Ureter (tissue), 1 donor: ENCODE data around the gene C11orf98. TPM values are rescaled to one million over a fixed set of nuclear protein-coding genes. Genes with fewer than 3 reads are reported as not detected.
"Not testable (repeated sequence)": the region's sequence is repeated elsewhere in the genome, so short reads cannot be mapped to it uniquely, and the experiment has no call there.

Experiments
- DNase-seq: peaks from one replicate; pipeline ENCODE4 v3.0.0-alpha.2; 2020; ENCODE audit warnings: low spot score
- total RNA-seq: library from RNA; stranded (reverse); gene quantifications from one replicate; pipeline ENCODE4 v1.2.4, GENCODE V29; 2023
- donor health status: DM: yes; HTN: yes; CAD: no.

C11orf98 gene
- total RNA-seq, 1 donor from 2014 or later, result 52.6 TPM

GRCh38 chr11:62682518-62682917 lies 17.5 kb upstream of the C11orf98 start:
- DNase-seq, result no peak

GRCh38 chr11:62680825-62681240 lies 15.8 kb upstream of the C11orf98 start:
- no peak for DNase-seq

- peak; percentile 91 for DNase-seq
Measured at GRCh38 chr11:62678770-62679696, 14.0 kb upstream of the C11orf98 start, which contains the start of gene UBXN1. UBXN1 (minus strand) TSS chr11:62679073; CDS start chr11:62678923, 150 bp downstream.

GRCh38 chr11:62678433-62678769 lies 13.4 kb upstream of the C11orf98 start:
- no peak for DNase-seq

DNA sequence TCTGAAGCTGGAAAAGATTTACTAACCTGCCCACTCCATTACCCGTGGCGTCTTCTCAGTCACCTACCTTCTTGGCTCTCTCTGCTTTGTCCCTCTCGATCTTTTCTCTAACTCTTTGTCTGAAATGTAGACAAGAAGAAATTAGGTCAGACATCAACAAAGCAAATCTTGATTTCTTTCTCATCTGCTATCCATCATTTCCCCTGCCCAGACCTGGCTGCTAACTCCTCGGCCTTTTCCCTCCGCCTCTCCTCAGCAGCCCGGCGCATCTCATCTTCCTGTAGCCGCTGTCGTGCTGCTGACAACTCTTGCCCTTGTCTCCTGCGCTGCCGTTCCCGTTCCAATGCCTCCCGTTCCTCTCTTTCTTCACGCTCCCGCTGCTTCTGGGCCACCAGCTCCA lies 12.7 kb upstream of the C11orf98 start:
- no peak for DNase-seq

DNA sequence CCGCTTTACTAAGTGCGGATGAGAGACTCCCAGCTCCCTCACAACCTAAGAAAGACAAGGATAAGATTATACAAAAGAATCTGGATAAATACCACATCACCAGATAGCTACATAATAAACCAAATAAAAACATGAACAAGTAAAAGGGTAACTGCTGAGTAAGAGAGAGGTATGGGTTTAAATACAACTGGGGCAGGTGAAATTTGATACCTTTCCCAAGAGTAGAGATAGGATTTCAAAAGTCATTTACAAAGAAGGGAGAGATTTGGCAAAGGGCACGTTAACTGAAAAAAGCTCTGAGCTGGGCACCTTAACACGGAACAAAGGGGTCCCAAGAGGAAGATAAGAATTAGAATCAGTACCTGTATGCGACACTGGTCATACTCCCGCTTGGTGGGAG lies 12.1 kb upstream of the C11orf98 start:
- no peak for DNase-seq

GRCh38 chr11:62676698-62677097 lies 11.7 kb upstream of the C11orf98 start:
- no peak for DNase-seq

DNA sequence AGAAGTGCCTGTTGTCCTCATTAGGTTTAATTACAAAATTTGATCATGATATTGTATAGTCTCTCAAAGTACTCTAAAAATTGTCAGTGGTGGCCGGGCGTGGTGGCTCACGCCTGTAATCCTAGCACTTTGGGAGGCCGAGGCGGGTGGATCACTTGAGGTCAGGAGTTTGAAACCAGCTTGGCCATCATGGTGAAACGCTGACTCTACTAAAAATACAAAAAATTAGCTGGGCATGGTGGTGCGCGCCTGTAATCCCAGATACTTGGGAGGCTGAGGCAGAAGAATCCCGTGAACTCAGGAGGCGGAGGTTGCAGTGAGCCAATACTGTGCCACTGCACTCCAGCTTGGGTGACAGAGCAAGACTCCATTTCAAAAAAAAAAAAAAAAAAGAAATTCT lies 10.4 kb upstream of the C11orf98 start:
- DNase-seq, result not testable (repeated sequence)

GRCh38 chr11:62673196-62673525 lies 8.2 kb upstream of the C11orf98 start:
- DNase-seq, result no peak

DNA sequence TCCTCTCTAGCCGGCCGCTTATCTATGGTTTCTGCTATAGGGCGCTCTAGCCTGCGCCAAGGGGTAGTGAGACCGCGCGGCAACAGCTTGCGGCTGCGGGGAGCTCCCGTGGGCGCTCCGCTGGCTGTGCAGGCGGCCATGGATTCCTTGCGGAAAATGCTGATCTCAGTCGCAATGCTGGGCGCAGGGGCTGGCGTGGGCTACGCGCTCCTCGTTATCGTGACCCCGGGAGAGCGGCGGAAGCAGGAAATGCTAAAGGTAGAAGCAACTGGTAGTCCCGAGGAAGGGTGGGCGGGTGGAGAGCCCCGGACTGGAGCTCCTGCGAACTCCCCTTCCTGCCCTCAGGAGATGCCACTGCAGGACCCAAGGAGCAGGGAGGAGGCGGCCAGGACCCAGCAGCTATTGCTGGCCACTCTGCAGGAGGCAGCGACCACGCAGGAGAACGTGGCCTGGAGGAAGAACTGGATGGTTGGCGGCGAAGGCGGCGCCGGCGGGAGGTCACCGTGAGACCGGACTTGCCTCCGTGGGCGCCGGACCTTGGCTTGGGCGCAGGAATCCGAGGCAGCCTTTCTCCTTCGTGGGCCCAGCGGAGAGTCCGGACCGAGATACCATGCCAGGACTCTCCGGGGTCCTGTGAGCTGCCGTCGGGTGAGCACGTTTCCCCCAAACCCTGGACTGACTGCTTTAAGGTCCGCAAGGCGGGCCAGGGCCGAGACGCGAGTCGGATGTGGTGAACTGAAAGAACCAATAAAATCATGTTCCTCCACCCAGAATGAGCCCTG lies 6.8 kb upstream of the C11orf98 start, which contains the start of the genes LBHD1 and UQCC3:
Gene LBHD1, minus strand, starts transcription at position 660 of the 782 bp plus-strand sequence. CDS start 2,236 bp downstream, outside the sequence.
Gene UQCC3, plus strand, starts transcription at position 66 of the 782 bp plus-strand sequence. Its CDS starts 73 bp downstream, at position 139.
- DNase-seq, result peak; percentile 86

DNA sequence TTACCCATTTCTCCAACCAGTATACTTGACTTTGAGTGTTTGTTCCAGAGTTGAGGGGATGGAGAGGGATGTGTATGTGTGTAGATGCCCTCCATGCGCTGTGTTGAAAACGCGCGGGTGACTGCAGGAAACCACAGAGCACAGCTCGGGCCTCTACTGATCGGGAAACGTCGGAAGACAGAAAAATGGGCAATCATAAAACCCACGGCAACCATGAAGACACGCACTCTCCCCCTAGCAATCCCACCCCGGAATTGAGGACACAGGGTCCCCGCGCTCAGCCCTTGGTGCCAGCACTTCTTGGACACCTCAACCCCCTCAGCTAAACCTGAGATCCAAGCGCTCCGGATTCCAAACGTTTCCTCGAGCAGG lies 6.2 kb upstream of the C11orf98 start:
- no peak for DNase-seq

DNA sequence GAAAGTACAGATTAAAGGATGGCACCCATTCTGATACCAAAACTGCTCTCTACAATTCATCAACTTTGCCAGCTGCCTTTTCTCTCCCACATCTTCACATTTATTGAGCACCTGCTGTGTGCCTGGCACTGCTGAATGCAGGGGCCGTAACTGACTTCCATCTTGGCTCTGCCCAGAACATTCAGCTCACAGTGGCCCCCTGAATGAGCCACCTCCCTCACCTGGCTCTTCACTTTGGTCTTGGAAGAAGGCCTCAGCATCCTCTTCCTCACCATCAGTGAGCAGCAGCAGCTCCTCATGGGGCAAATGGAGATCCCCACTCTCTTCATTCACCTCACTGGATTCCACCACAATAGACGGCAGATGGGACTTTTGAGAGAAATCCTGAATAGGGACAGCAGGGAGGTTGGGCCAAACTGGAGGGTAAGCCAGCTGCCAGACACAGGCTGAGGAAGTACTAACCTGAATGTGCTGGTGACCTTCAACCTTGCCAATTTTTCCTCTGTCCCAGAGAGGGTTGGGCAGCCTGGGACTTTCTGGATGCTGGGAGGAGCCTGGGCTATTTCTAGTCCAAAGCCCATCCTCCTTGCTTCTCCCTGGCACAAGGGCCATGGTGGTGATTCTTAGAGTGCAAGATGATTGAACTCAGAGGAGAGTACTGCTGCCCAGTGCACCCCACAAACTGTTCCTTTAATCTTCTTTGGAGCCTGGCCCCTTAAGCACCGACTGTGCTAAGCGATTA lies 4.6 kb upstream of the C11orf98 start:
- no peak for DNase-seq

- no peak for DNase-seq
Measured at GRCh38 chr11:62667460-62667859, 2.5 kb upstream of the C11orf98 start.

DNA sequence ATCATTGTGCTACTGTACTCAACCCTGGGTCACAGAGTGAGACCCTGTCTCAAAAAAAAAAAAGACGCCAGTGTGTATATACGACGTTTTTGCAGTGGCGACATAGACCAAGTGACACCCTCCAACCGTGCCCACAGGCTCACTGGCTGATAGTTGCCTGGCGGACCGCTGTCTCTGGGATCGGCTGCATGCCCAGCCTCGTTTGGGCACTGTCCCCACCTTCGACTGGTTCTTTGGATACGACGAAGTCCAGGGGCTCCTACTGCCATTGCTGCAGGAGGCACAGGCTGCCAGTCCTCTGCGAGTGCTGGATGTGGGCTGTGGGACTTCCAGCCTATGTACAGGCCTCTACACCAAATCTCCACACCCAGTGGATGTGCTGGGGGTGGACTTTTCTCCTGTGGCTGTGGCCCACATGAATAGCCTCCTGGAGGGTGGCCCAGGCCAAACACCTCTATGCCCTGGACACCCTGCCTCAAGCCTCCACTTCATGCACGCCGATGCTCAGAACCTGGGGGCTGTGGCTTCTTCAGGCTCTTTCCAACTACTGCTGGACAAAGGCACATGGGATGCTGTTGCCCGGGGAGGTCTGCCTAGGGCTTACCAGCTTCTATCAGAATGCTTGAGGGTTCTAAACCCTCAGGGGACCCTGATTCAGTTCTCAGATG lies 1.4 kb upstream of the C11orf98 start:
- no peak for DNase-seq

GRCh38 chr11:62665599-62666258 lies 719 bp upstream of the C11orf98 start:
- DNase-seq, result peak; percentile 67

DNA sequence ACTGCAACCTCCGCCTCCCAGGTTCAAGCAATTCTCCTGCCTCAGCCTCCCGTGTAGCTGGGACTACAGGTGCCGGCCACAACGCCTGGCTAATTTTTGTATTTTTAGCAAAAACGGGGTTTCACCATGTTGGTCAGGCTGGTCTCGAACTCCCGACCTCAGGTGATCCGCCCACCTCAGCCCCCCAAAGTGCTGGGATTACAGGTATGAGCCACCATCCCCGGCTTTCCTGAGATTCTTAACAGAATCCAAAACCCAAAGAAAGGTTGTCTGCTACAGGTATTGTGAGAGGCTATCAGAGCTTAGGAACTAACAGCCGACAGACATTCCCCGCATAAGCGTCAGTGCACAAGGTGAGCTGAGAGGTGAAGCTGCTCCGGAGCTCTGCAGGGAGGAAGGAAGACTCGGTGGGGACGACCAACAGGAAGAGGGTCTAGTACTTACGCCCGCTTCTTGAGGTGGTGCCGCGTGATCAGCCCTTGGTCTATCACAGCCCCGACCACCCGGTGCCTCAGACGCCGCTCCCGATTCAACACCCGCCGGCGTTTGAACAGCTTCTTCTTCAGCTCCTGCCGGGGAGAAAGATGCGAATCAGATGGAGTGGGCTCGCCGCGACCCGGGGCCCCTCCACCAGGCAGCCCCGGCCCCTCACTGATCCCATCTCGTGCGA lies 470 bp downstream of the C11orf98 start:
- no peak for DNase-seq

DNA sequence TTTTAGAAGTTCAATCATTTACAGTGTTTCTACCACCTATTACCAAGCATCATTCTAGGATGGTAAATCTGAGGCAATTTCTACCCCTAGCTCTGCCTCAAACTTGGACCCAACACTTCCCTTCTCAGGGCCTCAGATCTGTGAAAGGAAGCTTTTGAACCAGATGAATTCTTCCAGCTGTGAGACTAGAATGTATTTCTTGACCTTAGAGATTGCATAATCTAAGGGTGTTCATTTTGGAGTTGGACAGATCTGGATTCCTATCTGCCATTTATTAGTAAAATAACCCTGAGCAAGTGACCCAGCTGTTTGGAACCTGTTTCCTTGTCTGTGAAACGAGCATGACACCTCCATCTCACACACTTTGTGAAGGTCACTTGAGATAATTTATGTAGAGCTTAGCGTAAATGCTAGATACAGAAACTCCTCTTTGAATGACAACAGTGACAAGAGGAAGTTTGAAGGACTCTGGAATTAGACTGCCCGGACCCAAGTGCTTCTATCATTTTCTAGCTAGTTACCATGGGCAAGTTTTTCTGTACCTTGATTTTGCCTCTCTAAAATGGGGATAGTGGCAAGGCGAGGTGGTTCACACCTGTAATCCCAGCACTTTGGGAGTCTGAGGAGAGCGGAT lies 8.1 kb downstream of the C11orf98 start:
- no peak for DNase-seq

DNA sequence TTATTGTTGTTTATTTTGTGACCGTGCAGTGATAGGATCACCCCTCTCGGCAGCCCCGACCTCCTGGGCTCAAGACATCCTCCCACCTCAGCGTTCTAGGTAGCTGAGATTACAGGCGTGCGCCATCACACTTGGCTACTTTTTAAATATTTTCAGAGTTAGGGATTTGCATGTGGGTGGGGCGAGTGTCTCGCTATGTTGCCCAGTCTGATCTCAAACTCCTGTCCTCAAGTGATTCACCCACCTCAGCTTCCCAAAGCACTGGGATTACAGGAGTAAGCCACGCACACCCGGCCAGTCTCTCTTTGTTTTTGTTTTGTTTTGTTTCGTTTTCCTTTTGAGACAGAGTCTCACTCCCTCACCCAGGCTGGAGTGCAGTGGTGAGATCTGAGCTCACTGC lies 10.7 kb downstream of the C11orf98 start:
- DNase-seq, result no peak

GRCh38 chr11:62652161-62653006 lies 12.6 kb downstream of the C11orf98 start:
- DNase-seq, result no peak
